ENCODE measurements around the gene MEN1. TPM values are rescaled to one million over a fixed set of nuclear protein-coding genes. Genes with fewer than 3 reads are reported as not detected.
"Not testable (repeated sequence)": the region's sequence is repeated elsewhere in the genome, so short reads cannot be mapped to it uniquely, and the experiment has no call there.

The MEN1 gene
- total and polyA plus RNA-seq, 7 donors, result 7.2 to 21.2 (median 10.8) TPM

DNA sequence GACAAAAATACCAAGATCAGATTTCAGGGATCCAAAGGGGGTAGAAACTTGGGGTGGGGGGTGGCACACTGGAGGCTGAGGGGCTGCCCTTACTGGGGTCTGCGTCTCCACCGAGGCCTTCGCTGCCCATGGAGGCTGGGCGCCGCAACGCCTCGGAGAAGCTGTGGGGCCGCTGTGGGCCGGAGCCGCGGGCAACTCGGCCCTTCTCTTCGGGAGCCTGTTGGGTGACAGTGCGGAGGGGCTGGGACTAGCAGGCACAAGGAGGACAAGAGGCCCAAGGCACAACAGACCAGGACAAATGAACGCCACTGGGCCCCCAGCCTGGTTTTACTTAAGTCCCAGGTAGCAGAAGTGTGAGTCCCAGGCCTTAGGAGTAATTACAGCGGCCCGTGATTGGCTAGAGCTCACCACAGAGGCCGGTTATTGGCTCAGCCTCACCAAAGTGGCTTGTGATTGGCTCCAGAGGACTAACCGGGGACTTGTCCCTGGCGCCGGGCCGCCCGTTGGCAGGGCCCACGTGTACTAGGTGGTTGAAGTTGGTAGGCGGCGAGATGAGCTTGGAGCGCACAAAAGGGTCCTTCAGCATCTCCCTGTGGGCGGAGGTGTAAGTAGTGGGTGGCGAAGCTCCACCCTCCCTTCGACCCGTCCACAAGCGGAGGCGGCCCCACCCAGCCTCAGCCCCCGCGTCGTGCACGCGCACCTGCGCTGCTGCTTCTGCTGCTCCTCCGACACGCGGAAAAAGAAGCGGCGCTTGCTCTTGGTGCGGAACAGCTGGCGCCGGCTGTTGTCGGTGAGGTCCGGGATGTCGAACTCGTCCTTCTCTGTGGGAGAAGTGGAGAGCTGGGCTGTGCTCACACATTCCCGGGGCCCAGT lies 16.5 kb upstream of the MEN1 start:
- no peak for TF ChIP-seq CTCF (IDR thresholded peaks at IDR 0.05)
- DNase-seq (peak in 1 of 2 donors; percentile 70), ATAC-seq (peak; percentile 64 to 95 (median 91))
- intact Hi-C loops (cut with DNase I), result no loop called here
- Histone ChIP-seq H3K4me3 (peak overlapping the region; percentile 38), H3K9me3 (no peaks in the 10 kb centered on the region), H3K4me1 (no peaks in the 10 kb centered on the region), H3K36me3 (ENCODE audit: insufficient read depth in 1 of 2, low read depth in 1 of 2) (no peaks in the 10 kb centered on the region), H3K27ac (no peak overlapping the region), H3K27me3 (ENCODE audit: insufficient read depth in 3 of 3, low read length in 2 of 3) (no peaks in the 10 kb centered on the region)
- WGBS, 3 donors, result 54 to 62% (median 54%) methylated on average over 51 to 52 of the region's 52 CpGs

- ATAC-seq, result no peak
- WGBS, 3 donors, result 86 to 96% (median 93%) methylated on average over 7 of the region's 7 CpGs
- no peak for TF ChIP-seq CTCF (IDR thresholded peaks at IDR 0.05)
Measured at GRCh38 chr11:64826062-64826461, 15.7 kb upstream of the MEN1 start.

GRCh38 chr11:64823568-64824119 lies 13.3 kb upstream of the MEN1 start:
- Histone ChIP-seq H3K36me3 (ENCODE audit: insufficient read depth in 1 of 2, low read depth in 1 of 2) (no peaks in the 10 kb centered on the region), H3K9me3 (no peaks in the 10 kb centered on the region), H3K4me1 (no peaks in the 10 kb centered on the region), H3K27me3 (ENCODE audit: insufficient read depth in 3 of 3, low read length in 2 of 3) (no peaks in the 10 kb centered on the region), H3K27ac (no peak overlapping the region), H3K4me3 (no peak overlapping the region)
- TF ChIP-seq CTCF (IDR thresholded peaks at IDR 0.05), result no peak
- DNase-seq, result no peak
- 62 to 69% (median 64%) methylated on average over 11 of the region's 11 CpGs for WGBS, 3 donors
- no peak for ATAC-seq
- intact Hi-C loops (cut with DNase I), result no loop called here

More at GRCh38 chr11:64826062-64826461, 15.7 kb upstream of the MEN1 start:
- Histone ChIP-seq H3K4me3 (no peak overlapping the region), H3K27me3 (ENCODE audit: insufficient read depth in 3 of 3, low read length in 2 of 3) (no peaks in the 10 kb centered on the region), H3K36me3 (ENCODE audit: insufficient read depth in 1 of 2, low read depth in 1 of 2) (no peaks in the 10 kb centered on the region), H3K9me3 (no peaks in the 10 kb centered on the region), H3K27ac (no peak overlapping the region), H3K4me1 (no peaks in the 10 kb centered on the region)
- intact Hi-C loops (cut with DNase I), result no loop called here
- DNase-seq, result no peak

DNA sequence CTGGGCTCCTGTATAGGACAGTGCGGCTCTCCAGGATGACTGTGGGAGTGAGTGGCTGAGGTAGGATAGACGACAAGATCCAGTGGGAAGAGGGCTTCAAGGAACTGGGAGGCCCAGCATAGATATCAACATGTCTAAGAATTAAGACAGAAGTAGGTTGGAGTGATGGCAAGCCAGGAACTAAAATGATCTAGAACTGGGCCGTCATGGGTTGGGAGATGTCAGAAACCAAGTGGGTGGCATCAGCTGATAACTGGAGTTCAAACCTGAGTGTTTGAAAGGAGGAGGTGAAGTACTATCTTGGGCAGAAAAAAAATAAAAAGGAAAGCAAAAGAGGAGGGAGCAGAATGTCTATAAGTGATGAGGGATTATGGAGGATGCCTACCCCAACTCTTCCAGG lies 7.1 kb upstream of the MEN1 start:
- no peaks in the 10 kb centered on the region for H3K27me3 ChIP-seq (ENCODE audit: insufficient read depth in 3 of 3, low read length in 2 of 3)
- no peaks in the 10 kb centered on the region for H3K9me3 ChIP-seq
- no peak overlapping the region for H3K4me3 ChIP-seq
- H3K4me1 ChIP-seq, result no peaks in the 10 kb centered on the region
- ATAC-seq (no peak), DNase-seq (no peak)
- WGBS, 3 donors, result 76 to 85% (median 83%) methylated on average over 3 of the region's 3 CpGs
- TF ChIP-seq CTCF (IDR thresholded peaks at IDR 0.05), result no peak
- intact Hi-C loops (cut with DNase I), result no loop called here
- H3K27ac ChIP-seq, result no peak overlapping the region
- no peaks in the 10 kb centered on the region for H3K36me3 ChIP-seq (ENCODE audit: insufficient read depth in 1 of 2, low read depth in 1 of 2)

DNA sequence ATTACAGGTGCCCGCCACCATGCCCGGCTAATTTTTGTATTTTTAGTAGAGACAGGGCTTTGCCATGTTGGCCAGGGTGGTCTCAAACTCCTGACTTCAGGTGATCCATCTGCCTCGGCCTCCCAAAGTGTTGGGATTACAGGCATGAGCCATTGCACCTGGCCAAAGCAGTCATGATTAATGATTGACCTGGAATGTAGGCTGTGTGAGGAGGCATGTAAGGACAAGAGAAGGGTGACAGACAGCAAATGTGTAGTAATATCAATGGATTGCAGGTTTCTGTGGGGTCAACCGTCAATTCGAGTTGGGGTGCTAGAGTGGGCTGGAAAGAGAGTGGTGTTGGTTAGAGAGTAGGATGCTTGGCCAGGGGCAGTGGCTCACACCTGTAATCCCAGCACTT lies 5.1 kb upstream of the MEN1 start:
- DNase-seq; H3K27ac ChIP-seq; H3K4me3 ChIP-seq; H3K4me1 ChIP-seq; H3K27me3 ChIP-seq (ENCODE audit: insufficient read depth in 3 of 3, low read length in 2 of 3); ATAC-seq; intact Hi-C loops (cut with DNase I); H3K36me3 ChIP-seq (ENCODE audit: insufficient read depth in 1 of 2, low read depth in 1 of 2); H3K9me3 ChIP-seq: not testable (repeated sequence)
- WGBS, 3 donors, result 81 to 92% (median 87%) methylated on average over 5 of the region's 5 CpGs
